Cardiac septum (tissue), 1 donor: ENCODE data around the gene CAPN15. TPM values are rescaled to one million over a fixed set of nuclear protein-coding genes. Genes with fewer than 3 reads are reported as not detected.

Experiments used
- DNase-seq: peaks from one replicate; pipeline ENCODE4 v3.0.0-alpha.2; 2020; ENCODE audit warnings: low spot score
- intact Hi-C: fragments of 100-400 bp; cut with DNase I; formaldehyde crosslinking; loops from one replicate; pipeline ENCODE4 v1.14.0; 2022
- total RNA-seq: library from RNA; stranded (reverse); fragmentation: NEBNext Ultra II Directional; extraction: Animal tissue kit (Norgen Biotek cat#: 25700); gene quantifications from one replicate; pipeline ENCODE4 v1.2.1, GENCODE V29; 2021
- donor health status: DM: no; HTN: no; CAD: no.

The CAPN15 gene
- total RNA-seq, 1 donor from 2014 or later: 18.5 TPM

- intact Hi-C loops: no loop called here
- no peak for DNase-seq
Measured at GRCh38 chr16:583815-584591, 56.5 kb downstream of the CAPN15 start.

GRCh38 chr16:585351-585750 is 57.8 kb downstream of the CAPN15 start:
- DNase-seq: no peak
- intact Hi-C loops: loop anchor here (5.0 kb wide), 2 partner anchors 57 to 77 kb away; partner anchors contain the start of gene MCRIP2

GRCh38 chr16:586047-586644 is 58.6 kb downstream of the CAPN15 start:
- no peak for DNase-seq
- intact Hi-C loops: loop anchor here (5.0 kb wide), 2 partner anchors 56 to 76 kb away; partner anchors contain the start of gene MCRIP2

- no peak for DNase-seq
- intact Hi-C loops: loop anchor here (5.0 kb wide), 2 partner anchors 55 to 75 kb away; partner anchors contain the start of gene MCRIP2
Measured at GRCh38 chr16:586645-587590, 59.4 kb downstream of the CAPN15 start.

GRCh38 chr16:588639-588888 is 61.1 kb downstream of the CAPN15 start:
- intact Hi-C loops: loop anchor here (5.0 kb wide), 2 partner anchors 54 to 74 kb away; partner anchors contain the start of gene MCRIP2

GRCh38 chr16:588889-589657 is 61.6 kb downstream of the CAPN15 start:
- peak; percentile 99 for DNase-seq
- intact Hi-C loops: loop anchor here (5.0 kb wide), 2 partner anchors 53 to 73 kb away; partner anchors contain the start of gene MCRIP2

More at GRCh38 chr16:588639-588888, 61.1 kb downstream of the CAPN15 start:
- no peak for DNase-seq

GRCh38 chr16:589658-590187 is 62.2 kb downstream of the CAPN15 start, which contains the start of gene RAB40C:
Gene RAB40C (plus strand): TSS chr16:590066. CDS start chr16:590292, 226 bp downstream.
- intact Hi-C loops: loop anchor here (5.0 kb wide), 2 partner anchors 53 to 73 kb away; partner anchors contain the start of gene MCRIP2
- DNase-seq: peak; percentile 100

GRCh38 chr16:590188-590814 is 62.8 kb downstream of the CAPN15 start:
- no peak for DNase-seq
- intact Hi-C loops: no loop called here

- intact Hi-C loops: no loop called here
- no peak for DNase-seq
Measured at GRCh38 chr16:590815-591200, 63.3 kb downstream of the CAPN15 start.

GRCh38 chr16:591231-591630 is 63.7 kb downstream of the CAPN15 start:
- no peak for DNase-seq
- intact Hi-C loops: no loop called here

- intact Hi-C loops: no loop called here
- no peak for DNase-seq
Measured at GRCh38 chr16:591892-592517, 64.5 kb downstream of the CAPN15 start.

- intact Hi-C loops: no loop called here
- no peak for DNase-seq
Measured at GRCh38 chr16:592518-593306, 65.2 kb downstream of the CAPN15 start.

- no peak for DNase-seq
- intact Hi-C loops: no loop called here
Measured at GRCh38 chr16:593406-593805, 65.9 kb downstream of the CAPN15 start.

- no peak for DNase-seq
- intact Hi-C loops: no loop called here
Measured at GRCh38 chr16:593807-594206, 66.3 kb downstream of the CAPN15 start.

- DNase-seq: no peak
- intact Hi-C loops: no loop called here
Measured at GRCh38 chr16:595094-595528, 67.6 kb downstream of the CAPN15 start.

GRCh38 chr16:595942-596735 is 68.6 kb downstream of the CAPN15 start:
- intact Hi-C loops: no loop called here
- no peak for DNase-seq

- no peak for DNase-seq
- intact Hi-C loops: no loop called here
Measured at GRCh38 chr16:596736-597060, 69.2 kb downstream of the CAPN15 start.
